ENCODE measurements around the gene ZNF668.
A peak's percentile ranks its signal among the peaks of the same experiment; 100 is the strongest.
"Not testable (repeated sequence)": the region's sequence is repeated elsewhere in the genome, so short reads cannot be mapped to it uniquely, and the experiment has no call there.

Gene ZNF668

GRCh38 chr16:31100876-31101641 is 27.0 kb upstream of the ZNF668 start:
- DNase-seq (ENCODE audit: low spot score): not testable (repeated sequence)

DNA sequence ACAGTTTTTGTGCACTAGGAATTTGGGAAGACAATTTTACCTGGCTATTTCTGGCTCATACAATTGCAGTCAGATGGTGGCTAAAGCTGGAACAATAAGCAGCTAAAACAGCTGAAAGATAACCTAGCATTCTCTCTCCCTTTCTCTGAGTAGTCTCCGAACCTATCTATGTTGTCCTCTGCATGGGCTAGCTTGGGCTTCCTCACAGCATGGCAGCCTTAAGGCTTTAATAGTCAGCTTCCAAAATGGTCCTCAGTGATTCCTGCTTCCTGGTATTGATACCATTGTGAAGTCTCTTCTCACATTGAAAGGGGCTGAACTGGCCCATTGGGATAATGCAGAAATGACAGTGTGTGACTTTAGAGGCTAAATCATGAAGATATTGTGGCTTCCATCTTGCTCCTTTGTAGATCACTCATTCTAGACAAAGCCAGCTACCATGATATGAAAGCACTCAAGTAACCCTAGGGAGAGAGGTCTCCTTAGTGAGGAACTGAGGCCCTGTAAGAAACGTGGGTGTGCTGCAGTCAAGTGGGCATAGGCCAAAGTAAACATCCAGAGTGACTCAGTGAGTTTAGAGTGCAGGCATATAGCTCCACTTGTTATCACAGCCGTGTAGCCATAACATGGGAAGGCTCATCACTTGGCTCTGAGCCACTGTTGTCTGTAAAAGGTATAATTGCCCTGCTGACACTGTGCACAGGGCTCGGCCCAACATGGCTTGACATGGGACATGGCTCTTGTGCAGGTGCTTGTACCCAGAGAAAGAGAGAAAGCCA is 26.0 kb upstream of the ZNF668 start:
- DNase-seq (ENCODE audit: low spot score): no peak

DNA sequence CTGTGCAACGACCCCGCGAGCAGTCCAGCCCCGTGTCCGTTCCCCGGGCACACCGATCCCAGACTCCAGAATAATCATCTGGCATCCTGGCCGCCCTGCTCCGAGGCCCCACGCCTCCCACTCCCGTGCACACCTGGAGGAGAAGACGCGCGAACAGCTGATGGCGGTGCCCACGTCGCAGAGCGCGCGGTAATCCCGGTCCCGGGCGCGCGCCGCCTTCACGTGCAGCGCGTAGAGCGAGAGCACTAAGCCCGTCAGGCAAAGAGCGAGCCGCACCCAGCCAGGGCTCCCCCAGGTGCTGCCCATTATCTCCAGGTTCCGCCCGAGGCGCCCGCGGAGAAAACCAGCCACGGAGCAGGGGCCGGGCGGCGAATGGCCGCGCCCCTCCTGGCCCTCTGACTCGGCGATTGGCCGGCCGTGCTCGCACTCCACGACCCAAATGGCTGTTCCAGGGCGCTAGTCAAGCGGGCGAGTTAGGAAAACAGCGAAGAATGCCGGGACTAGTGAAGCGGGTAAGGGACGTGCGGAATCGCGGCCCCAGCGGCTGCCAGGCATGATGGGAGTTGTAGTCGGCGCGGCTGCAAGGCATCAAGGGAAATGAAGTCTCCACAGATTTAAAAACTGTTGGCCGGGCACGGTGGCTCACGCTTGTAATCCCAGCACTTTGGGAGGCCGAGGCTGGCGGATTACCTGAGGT is 20.5 kb upstream of the ZNF668 start, which contains the start of gene VKORC1:
VKORC1 (minus strand) TSS at position 374 of the 697 bp plus-strand sequence; CDS start at position 306, 68 bp downstream.
- peak; percentile 95 for DNase-seq (ENCODE audit: low spot score)

DNA sequence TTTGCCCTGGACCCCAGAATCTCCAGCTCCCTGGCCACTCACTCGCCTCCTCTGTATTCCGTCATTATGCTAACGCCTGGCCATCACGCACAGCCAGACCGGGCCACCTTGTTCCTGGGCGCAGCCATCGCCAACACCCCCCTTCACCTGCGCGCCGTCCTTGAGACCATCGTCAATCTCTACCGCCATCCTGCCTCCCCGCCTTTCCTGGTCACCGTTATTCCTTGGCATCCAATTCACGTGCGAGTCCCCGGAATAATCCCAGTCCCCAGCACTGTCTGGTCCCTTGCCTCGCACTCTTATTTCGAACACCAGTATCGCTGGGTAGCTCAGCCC is 20.0 kb upstream of the ZNF668 start:
- DNase-seq (ENCODE audit: low spot score): peak; percentile 49

GRCh38 chr16:31093132-31093703 is 19.2 kb upstream of the ZNF668 start:
- DNase-seq (ENCODE audit: low spot score): peak; percentile 65

DNA sequence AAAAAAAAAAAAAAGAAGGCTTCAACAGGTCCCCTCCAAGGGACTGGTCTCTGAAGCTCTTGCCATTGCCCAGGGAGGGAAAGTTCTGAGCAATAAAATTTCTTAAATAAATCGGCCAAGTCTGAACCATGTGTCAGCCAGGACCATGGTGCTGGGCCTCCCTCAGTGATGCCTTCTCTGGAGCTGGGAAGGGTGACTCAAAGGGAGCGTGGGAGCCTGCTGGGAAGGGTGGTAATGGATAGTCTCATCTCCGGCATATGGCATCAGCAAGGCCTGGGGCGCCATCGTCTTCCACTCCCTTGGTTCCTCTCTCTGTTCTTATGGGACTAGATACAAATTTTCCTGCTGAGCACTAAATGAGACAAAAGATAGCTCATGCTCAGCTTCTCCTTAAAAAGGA is 18.3 kb upstream of the ZNF668 start:
- no peak for DNase-seq (ENCODE audit: low spot score)

- no peak for DNase-seq (ENCODE audit: low spot score)
Observed at GRCh38 chr16:31090540-31090939, 16.5 kb upstream of the ZNF668 start.

GRCh38 chr16:31089199-31089598 is 15.2 kb upstream of the ZNF668 start:
- no peak for DNase-seq (ENCODE audit: low spot score)

DNA sequence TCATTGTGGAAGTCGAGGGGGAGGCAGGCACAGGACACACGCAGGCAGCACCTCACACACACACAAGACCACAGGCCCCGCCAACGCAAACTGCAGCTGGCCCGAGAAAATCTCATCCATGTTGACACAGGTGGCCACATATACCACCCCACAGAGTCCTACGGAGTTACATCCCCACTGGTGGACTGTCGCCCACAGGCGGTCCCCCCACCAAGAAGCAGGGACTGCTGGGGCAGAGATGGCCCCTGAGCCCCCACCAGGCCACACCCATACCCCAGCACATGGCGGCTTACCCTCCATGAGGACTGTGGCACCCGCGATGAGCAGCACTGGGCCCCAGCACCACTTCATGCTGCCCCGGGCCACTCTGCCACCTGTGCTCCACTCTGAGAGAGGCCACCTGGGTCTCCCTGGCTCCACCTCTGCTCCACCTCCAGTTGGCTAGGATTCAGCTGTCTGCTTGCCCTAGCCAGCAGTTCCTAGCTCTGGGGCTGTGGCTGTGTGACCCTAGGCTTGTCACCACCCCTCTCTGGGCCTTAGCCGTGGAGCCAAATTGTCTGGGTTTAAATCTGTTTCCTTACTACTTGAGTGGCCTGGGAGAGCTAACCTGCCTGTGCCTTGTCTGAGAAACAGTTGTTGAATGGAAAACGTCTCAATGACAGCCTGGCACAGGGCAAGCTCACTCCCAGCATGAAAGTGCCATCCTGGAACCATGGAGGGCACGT is 14.6 kb upstream of the ZNF668 start, which contains the start of gene PRSS53:
PRSS53 (minus strand) TSS at position 485 of the 725 bp plus-strand sequence; CDS start at position 351, 134 bp downstream.
- no peak for DNase-seq (ENCODE audit: low spot score)

DNA sequence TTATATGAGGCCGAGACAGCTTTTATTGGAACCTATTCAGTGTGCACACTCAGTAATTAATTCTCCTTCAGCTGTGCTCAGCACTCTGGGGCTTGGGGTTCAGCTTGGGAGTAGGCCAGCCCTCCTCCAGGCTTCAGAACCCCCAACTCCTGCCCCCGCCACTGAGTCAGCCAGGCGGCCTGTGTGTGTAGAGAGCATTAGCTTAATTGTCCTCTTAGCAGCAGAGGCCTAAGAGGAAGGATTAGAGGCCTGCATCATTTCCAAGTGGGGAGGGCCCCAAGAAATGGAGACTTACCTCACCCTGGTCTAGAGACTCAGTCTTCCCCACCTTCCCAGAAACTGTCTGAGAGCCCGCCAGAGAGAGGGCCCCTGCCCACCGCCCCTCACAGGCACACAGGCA is 13.9 kb upstream of the ZNF668 start:
- DNase-seq (ENCODE audit: low spot score): no peak

GRCh38 chr16:31087481-31087880 is 13.4 kb upstream of the ZNF668 start:
- DNase-seq (ENCODE audit: low spot score): no peak

DNA sequence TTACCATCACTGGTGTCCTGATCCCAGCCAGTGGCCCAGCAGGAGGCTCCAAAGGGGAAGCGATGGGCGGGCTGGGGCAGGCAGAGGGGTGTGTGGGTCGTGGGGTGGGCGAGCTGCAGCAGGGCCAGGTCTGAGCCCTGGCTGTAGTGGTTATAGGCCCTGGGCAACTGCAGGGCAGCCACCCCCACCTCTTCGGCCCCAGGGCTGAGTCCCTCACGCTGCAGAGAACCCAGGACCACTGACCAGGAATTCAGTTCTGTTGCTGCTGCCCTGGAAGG is 12.5 kb upstream of the ZNF668 start:
- DNase-seq (ENCODE audit: low spot score): no peak

GRCh38 chr16:31085873-31086628 is 12.0 kb upstream of the ZNF668 start:
- DNase-seq (ENCODE audit: low spot score): no peak

DNA sequence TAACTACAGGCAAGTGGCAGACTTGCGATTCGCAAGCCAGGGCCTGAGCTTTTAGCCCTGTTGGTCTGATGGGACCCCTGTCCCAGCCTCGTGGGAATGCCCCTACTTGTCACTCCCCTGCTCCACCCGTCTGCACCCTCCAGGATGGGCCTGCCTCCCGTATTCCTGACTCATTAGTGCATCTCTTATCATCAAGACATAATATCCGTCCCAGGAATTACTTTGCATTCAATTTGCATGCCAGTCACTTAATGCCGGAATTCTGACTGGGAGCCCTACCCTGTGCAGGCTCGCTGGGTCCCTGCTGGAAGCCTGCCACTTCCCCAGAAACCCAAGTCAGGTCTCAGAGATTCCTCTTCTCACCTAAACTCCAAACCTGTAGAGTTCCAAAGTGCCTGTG is 11.4 kb upstream of the ZNF668 start:
- no peak for DNase-seq (ENCODE audit: low spot score)

GRCh38 chr16:31084584-31085302 is 10.7 kb upstream of the ZNF668 start:
- DNase-seq (ENCODE audit: low spot score): no peak

DNA sequence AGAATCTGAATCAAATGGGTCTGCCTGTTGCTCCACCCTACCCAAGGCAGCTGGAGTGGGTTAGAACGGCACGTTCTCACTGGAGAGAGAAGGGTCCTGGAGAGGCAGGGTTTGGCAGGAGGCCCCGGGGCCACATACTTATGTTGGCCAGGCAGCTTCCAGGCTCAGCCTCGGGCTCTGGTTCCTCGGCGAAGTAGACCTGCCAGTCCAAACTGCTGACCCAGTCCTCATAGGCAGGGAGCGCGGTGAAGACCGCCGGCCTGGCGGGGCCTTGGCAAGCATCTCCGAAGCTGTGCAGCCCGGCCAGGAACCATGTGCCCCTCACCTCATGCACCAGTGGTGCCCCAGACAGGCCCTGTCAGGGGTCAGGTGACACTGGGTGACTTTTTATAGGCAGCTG is 9.9 kb upstream of the ZNF668 start:
- no peak for DNase-seq (ENCODE audit: low spot score)

DNA sequence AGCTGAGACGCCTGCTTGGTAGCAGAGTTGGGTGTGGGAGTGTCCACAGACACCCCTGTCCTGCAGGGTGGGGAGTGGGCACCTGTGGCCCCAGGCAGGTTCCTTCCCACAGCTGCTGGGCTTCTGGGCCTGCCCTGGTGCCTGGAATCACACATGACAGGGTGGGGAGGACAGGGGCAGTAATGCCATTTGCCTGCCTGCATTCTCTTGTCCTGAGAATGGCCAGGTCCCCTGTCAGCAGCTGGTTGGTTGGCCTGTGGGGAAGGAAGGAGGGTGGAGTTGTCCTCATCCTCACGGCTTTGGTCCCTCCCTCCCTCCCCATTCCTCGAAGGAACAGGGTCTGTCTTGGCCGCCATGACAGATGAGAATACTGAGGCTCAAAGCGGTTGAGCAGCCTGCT is 9.5 kb upstream of the ZNF668 start:
- DNase-seq (ENCODE audit: low spot score): no peak

GRCh38 chr16:31083081-31083480 is 9.0 kb upstream of the ZNF668 start:
- DNase-seq (ENCODE audit: low spot score): no peak

DNA sequence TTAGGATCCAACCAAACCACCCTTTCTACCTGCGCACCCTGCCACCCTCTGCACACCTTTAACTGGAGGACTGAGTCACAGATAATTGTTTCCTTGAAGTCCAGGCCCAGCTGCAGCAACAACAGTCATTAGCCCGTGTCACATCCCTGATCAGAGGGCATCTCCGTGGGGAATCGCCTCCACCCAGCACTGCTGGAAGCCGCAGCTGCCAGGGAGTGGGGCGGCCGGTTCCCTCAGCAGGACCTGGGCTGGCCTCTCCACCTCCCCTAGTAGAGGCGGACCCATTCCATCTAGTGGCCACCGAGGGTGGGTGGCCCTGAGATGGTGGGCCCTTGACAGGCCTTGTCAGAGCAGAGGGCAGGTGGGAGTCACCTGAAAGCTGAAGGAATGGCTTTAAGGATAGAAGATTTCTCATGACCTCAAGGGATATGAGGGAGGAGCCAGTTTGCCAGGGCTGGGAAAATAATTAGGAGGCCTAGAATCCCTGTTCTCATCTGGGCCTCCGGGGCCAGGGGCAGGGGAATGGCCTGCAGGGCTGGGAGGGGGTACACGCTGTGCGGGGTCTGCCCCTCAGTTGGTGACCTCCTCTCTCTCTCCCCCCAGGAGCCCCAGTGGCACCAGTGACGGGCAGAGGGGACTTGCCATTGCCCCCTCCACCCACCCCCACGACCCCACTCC is 8.5 kb upstream of the ZNF668 start:
- no peak for DNase-seq (ENCODE audit: low spot score)

Data from iPS-NIHi11 (cell line).